H9 (cell line): ENCODE results near the gene TTC21B. TPM values are rescaled to one million over a fixed set of nuclear protein-coding genes. Genes with fewer than 3 reads are reported as not detected.

ENCODE experiments used
- DNase-seq: peaks from one replicate; pipeline ENCODE4 v3.0.0-alpha.2; 2017
- H2AFZ ChIP-seq: one replicate; pipeline ENCODE4 v1.6.1; 2013; ENCODE audit warnings: mild to moderate bottlenecking, low read length, control low read depth, moderate library complexity
- H2AK5ac ChIP-seq: 2 replicates; pipeline ENCODE4 v1.6.1; 2013; ENCODE audit warnings: low read length, control low read depth, mixed read lengths; ENCODE audit not compliant: insufficient read length
- H2BK120ac ChIP-seq: one replicate; pipeline ENCODE4 v1.6.1; 2013; ENCODE audit warnings: low read depth, mild to moderate bottlenecking, low read length, control low read depth, inconsistent platforms; ENCODE audit not compliant: poor library complexity, severe bottlenecking
- H2BK12ac ChIP-seq: 2 replicates; pipeline ENCODE4 v1.6.1; 2013; ENCODE audit warnings: low read length, control low read depth, mixed read lengths, low read depth; ENCODE audit not compliant: insufficient read length
- H2BK15ac ChIP-seq: 2 replicates; pipeline ENCODE4 v1.6.1; 2013; ENCODE audit warnings: low read depth, low read length, control low read depth
- H2BK20ac ChIP-seq: one replicate; pipeline ENCODE4 v1.6.1; 2013; ENCODE audit warnings: low read depth, mild to moderate bottlenecking, low read length, control low read depth, inconsistent platforms; ENCODE audit not compliant: poor library complexity, severe bottlenecking
- H2BK5ac ChIP-seq: 2 replicates; pipeline ENCODE4 v1.6.1; 2013; ENCODE audit warnings: low read length, control low read depth, mixed read lengths; ENCODE audit not compliant: insufficient read length
- H3K14ac ChIP-seq: 2 replicates; pipeline ENCODE4 v1.6.1; 2013; ENCODE audit warnings: low read length, control low read depth; ENCODE audit not compliant: insufficient read depth
- H3K18ac ChIP-seq: 2 replicates; pipeline ENCODE4 v1.6.1; 2013; ENCODE audit warnings: low read depth, mild to moderate bottlenecking, mixed read lengths, low read length, control low read depth; ENCODE audit not compliant: insufficient read length
- H3K23ac ChIP-seq: 2 replicates; pipeline ENCODE4 v1.6.1; 2013; ENCODE audit warnings: low read length, control low read depth, mixed read lengths, low read depth; ENCODE audit not compliant: insufficient read length
- H3K23me2 ChIP-seq: 2 replicates; pipeline ENCODE4 v1.6.1; 2013; ENCODE audit warnings: low read depth, mild to moderate bottlenecking, mixed read lengths, low read length, control low read depth; ENCODE audit not compliant: insufficient read length, poor library complexity, severe bottlenecking
- H3K27ac ChIP-seq: 2 replicates; pipeline ENCODE4 v1.5.1; 2013; ENCODE audit warnings: low read length, control low read depth, mixed read lengths, low read depth; ENCODE audit not compliant: insufficient read length
- H3K27me3 ChIP-seq: 2 replicates; pipeline ENCODE4 v1.6.1; 2013; ENCODE audit warnings: low read length, control low read depth, inconsistent platforms; ENCODE audit not compliant: insufficient read depth
- H3K4ac ChIP-seq: 2 replicates; pipeline ENCODE4 v1.6.1; 2013; ENCODE audit warnings: low read depth, mild to moderate bottlenecking, control low read depth, inconsistent platforms, low read length, moderate library complexity
- H3K4me1 ChIP-seq: 2 replicates; pipeline ENCODE4 v1.6.1; 2013; ENCODE audit warnings: low read length, control low read depth, inconsistent platforms; ENCODE audit not compliant: insufficient read depth
- H3K4me2 ChIP-seq: 2 replicates; pipeline ENCODE4 v1.6.1; 2013; ENCODE audit warnings: low read length, control low read depth, mixed read lengths; ENCODE audit not compliant: insufficient read length, insufficient read depth
- H3K56ac ChIP-seq: 2 replicates; pipeline ENCODE4 v1.6.1; 2013; ENCODE audit warnings: low read depth, mild to moderate bottlenecking, mixed read lengths, low read length, control low read depth; ENCODE audit not compliant: insufficient read length
- H3K79me1 ChIP-seq: 2 replicates; pipeline ENCODE4 v1.6.1; 2013; ENCODE audit warnings: low read depth, mild to moderate bottlenecking, moderate library complexity, low read length, control low read depth, inconsistent platforms; ENCODE audit not compliant: insufficient read depth, poor library complexity, severe bottlenecking
- H3K79me2 ChIP-seq: 2 replicates; pipeline ENCODE4 v1.6.1; 2013; ENCODE audit warnings: low read length, control low read depth, inconsistent platforms; ENCODE audit not compliant: insufficient read depth
- H3K9ac ChIP-seq: 2 replicates; pipeline ENCODE4 v1.6.1; 2013; ENCODE audit warnings: low read length, control low read depth, mixed read lengths; ENCODE audit not compliant: insufficient read length; ENCODE audit errors: extremely low read depth
- H3K9me3 ChIP-seq: one replicate; pipeline ENCODE4 v1.6.1; 2013; ENCODE audit warnings: low read depth, low read length, inconsistent platforms; ENCODE audit not compliant: control insufficient read depth
- H3T11ph ChIP-seq: one replicate; pipeline ENCODE4 v1.6.1; 2013; ENCODE audit warnings: mild to moderate bottlenecking, low read length, control low read depth, inconsistent platforms
- H4K20me1 ChIP-seq: one replicate; pipeline ENCODE4 v1.6.1; 2013; ENCODE audit not compliant: control insufficient read depth, insufficient read length, insufficient read depth
- H4K5ac ChIP-seq: 2 replicates; pipeline ENCODE4 v1.6.1; 2013; ENCODE audit warnings: low read depth, mild to moderate bottlenecking, mixed read lengths, low read length, control low read depth; ENCODE audit not compliant: insufficient read length
- H4K8ac ChIP-seq: replicated peaks from 2 replicates; pipeline ENCODE4 v1.6.1; 2013; ENCODE audit warnings: low read length, control low read depth, mixed read lengths, low read depth; ENCODE audit not compliant: insufficient read length
- H4K91ac ChIP-seq: 2 replicates; pipeline ENCODE4 v1.6.1; 2013; ENCODE audit warnings: low read depth, mild to moderate bottlenecking, moderate library complexity, mixed read lengths, low read length, control low read depth; ENCODE audit not compliant: insufficient read length
- H3K27ac Mint-ChIP-seq, 3 experiments: 2 replicates in 2 of 3; 3 replicates in 1 of 3; pipeline ENCODE4 v1.8.0; 2020 to 2021; ENCODE audit warnings: mixed read lengths in 3 of 3, mild to moderate bottlenecking in 1 of 3, moderate library complexity in 1 of 3
- H3K27me3 Mint-ChIP-seq: 2 replicates; pipeline ENCODE4 v1.8.0; 2021; ENCODE audit warnings: low read depth, mild to moderate bottlenecking, moderate library complexity, mixed read lengths
- H3K36me3 Mint-ChIP-seq, 3 experiments: 2 replicates in 2 of 3; 3 replicates in 1 of 3; pipeline ENCODE4 v1.8.0; 2020 to 2021; ENCODE audit warnings: low read depth in 3 of 3, mixed read lengths in 3 of 3; ENCODE audit not compliant: insufficient read depth in 1 of 3
- H3K4me1 Mint-ChIP-seq, 2 experiments: 2 replicates each; pipeline ENCODE4 v1.8.0; 2020; ENCODE audit warnings: mixed read lengths in 2 of 2
- H3K4me3 Mint-ChIP-seq, 2 experiments: 2 replicates in 1 of 2; 3 replicates in 1 of 2; pipeline ENCODE4 v1.8.0; 2020 to 2021; ENCODE audit warnings: mild to moderate bottlenecking in 2 of 2, mixed read lengths in 2 of 2, moderate library complexity in 1 of 2
- H3K9me3 Mint-ChIP-seq, 2 experiments: 2 replicates in 1 of 2; 3 replicates in 1 of 2; pipeline ENCODE4 v1.8.0; 2020; ENCODE audit warnings: mild to moderate bottlenecking in 2 of 2, mixed read lengths in 2 of 2, moderate library complexity in 1 of 2
- WGBS: extraction: QIAGEN DNeasy Blood & Tissue Kit; methylation state at CpG from one replicate; pipeline ENCODE4 v1.1.7; 2013; ENCODE audit warnings: missing lambda C conversion rate, low lambda C conversion rate, mixed read lengths; ENCODE audit not compliant: insufficient read length; ENCODE audit errors: extremely low coverage; 5-methylcytosine and 5-hydroxymethylcytosine counted together
- total RNA-seq: library from RNA; stranded (reverse); gene quantifications from 2 replicates; pipeline ENCODE4 v1.2.1, GENCODE V29; 2021
- TF ChIP-seq, protein P1 (sequence below): fragments of 200-600 bp; sonication (generic); conservative IDR thresholded peaks from 3 replicates; pipeline ENCODE4 v1.8.0; 2021; ENCODE audit warnings: antibody characterized with exemption, mild to moderate bottlenecking

Gene TTC21B
- total RNA-seq, 1 experiment from 2014 or later = 16.6 TPM

GRCh38 chr2:165835363-165835762 is 118.2 kb downstream of the TTC21B start:
- DNase-seq = no peak
- no peak overlapping the region for H3K4me3 Mint-ChIP-seq

More at GRCh38 chr2:165835363-165835762, 118.2 kb downstream of the TTC21B start:
- Histone ChIP-seq H3K23me2 (no peaks in the 10 kb centered on the region), H4K20me1 (no peaks in the 10 kb centered on the region), H3K4ac (no peak overlapping the region), H2BK15ac (no peak overlapping the region), H4K5ac (no peak overlapping the region), H4K91ac (no peak overlapping the region), H3K79me2 (no peaks in the 10 kb centered on the region), H3K18ac (no peak overlapping the region), H4K8ac (no peak overlapping the region), H3K27ac (no peak overlapping the region), H3K4me2 (no peak overlapping the region), H2BK12ac (no peak overlapping the region), H2AK5ac (no peak overlapping the region), H3K9me3 (no peaks in the 10 kb centered on the region), H2BK20ac (no peak overlapping the region), H3K9ac (no peak overlapping the region), H3T11ph (no peak overlapping the region), H3K14ac (no peak overlapping the region), H3K56ac (no peak overlapping the region), H3K79me1 (no peaks in the 10 kb centered on the region), H2AFZ (no peak overlapping the region), H3K27me3 (no peaks in the 10 kb centered on the region), H3K4me1 (no peaks in the 10 kb centered on the region), H2BK5ac (no peak overlapping the region), H2BK120ac (no peak overlapping the region), H3K23ac (no peak overlapping the region)
- WGBS = no CpG with 5 or more reads among the region's 2 CpGs
- TF ChIP-seq, protein P1, sequence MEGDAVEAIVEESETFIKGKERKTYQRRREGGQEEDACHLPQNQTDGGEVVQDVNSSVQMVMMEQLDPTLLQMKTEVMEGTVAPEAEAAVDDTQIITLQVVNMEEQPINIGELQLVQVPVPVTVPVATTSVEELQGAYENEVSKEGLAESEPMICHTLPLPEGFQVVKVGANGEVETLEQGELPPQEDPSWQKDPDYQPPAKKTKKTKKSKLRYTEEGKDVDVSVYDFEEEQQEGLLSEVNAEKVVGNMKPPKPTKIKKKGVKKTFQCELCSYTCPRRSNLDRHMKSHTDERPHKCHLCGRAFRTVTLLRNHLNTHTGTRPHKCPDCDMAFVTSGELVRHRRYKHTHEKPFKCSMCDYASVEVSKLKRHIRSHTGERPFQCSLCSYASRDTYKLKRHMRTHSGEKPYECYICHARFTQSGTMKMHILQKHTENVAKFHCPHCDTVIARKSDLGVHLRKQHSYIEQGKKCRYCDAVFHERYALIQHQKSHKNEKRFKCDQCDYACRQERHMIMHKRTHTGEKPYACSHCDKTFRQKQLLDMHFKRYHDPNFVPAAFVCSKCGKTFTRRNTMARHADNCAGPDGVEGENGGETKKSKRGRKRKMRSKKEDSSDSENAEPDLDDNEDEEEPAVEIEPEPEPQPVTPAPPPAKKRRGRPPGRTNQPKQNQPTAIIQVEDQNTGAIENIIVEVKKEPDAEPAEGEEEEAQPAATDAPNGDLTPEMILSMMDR = no peak
- no peaks in the 10 kb centered on the region for H3K27me3 Mint-ChIP-seq
- H3K9me3 Mint-ChIP-seq = peaks cover 2 to 3% of the 10 kb centered on the region in 2 experiments; a peak in 2 of 5 replicates
- no peak overlapping the region for H3K27ac Mint-ChIP-seq
- H3K4me1 Mint-ChIP-seq = peaks cover 7 to 20% of the 10 kb centered on the region in 2 experiments; a peak in 3 of 4 replicates
- peaks cover 0 to 12% (median 3%) of the 10 kb centered on the region in 3 experiments; a peak in 4 of 7 replicates for H3K36me3 Mint-ChIP-seq
